Spleen (tissue), 11 donors: ENCODE measurements around the gene ZNF507. TPM values are rescaled to one million over a fixed set of nuclear protein-coding genes. Genes with fewer than 3 reads are reported as not detected.
"Not testable (repeated sequence)": the region's sequence is repeated elsewhere in the genome, so short reads cannot be mapped to it uniquely, and the experiment has no call there.

Source experiments
- DNase-seq: peaks from one replicate; pipeline ENCODE4 v3.0.0-alpha.2; 2020
- H3K27ac ChIP-seq, 8 donors: fragments of 200-600 bp; sonication (generic) in 7 of 8; 1 replicate in 4 of 8; 2 replicates in 4 of 8; pipeline versions ENCODE4 v1.5.0 to v1.8.0; 2016 to 2021; ENCODE audit warnings: inconsistent platforms in 4 of 8, mild to moderate bottlenecking in 4 of 8, moderate library complexity in 1 of 8
- H3K27me3 ChIP-seq, 7 donors: fragments of 200-600 bp; sonication (generic) in 6 of 7; replicated peaks in 1 of 7; 1 replicate in 4 of 7; 2 replicates in 3 of 7; pipeline versions ENCODE4 v1.5.0 to v1.8.0; 2016 to 2021; ENCODE audit warnings: inconsistent platforms in 3 of 7, mild to moderate bottlenecking in 1 of 7
- H3K36me3 ChIP-seq, 6 donors: fragments of 200-600 bp; sonication (generic) in 5 of 6; 1 replicate in 4 of 6; 2 replicates in 2 of 6; pipeline versions ENCODE4 v1.5.0 to v1.8.0; 2016 to 2021; ENCODE audit warnings: inconsistent platforms in 2 of 6
- H3K4me1 ChIP-seq, 6 donors: fragments of 200-600 bp; sonication (generic) in 5 of 6; 1 replicate in 3 of 6; 2 replicates in 3 of 6; pipeline versions ENCODE4 v1.5.0 to v1.8.0; 2016 to 2021; ENCODE audit warnings: inconsistent platforms in 3 of 6
- H3K4me3 ChIP-seq, 8 donors: fragments of 200-600 bp; sonication (generic) in 7 of 8; 1 replicate in 4 of 8; 2 replicates in 4 of 8; pipeline versions ENCODE4 v1.5.0 to v1.8.0; 2016 to 2021; ENCODE audit warnings: inconsistent platforms in 4 of 8, mild to moderate bottlenecking in 4 of 8, moderate library complexity in 2 of 8
- H3K9me3 ChIP-seq, 8 donors: fragments of 200-600 bp; sonication (generic) in 7 of 8; 1 replicate in 4 of 8; 2 replicates in 4 of 8; pipeline versions ENCODE4 v1.5.0 to v1.8.0; 2016 to 2021; ENCODE audit warnings: inconsistent platforms in 4 of 8
- CTCF ChIP-seq, 11 experiments: fragments of 200-600 bp in 7 of 11; fragments of 450-650 bp in 4 of 11; sonication (generic) in 4 of 11; IDR thresholded peaks in 8 of 11; conservative IDR thresholded peaks in 3 of 11; 1 replicate in 7 of 11; 2 replicates in 4 of 11; pipeline versions ENCODE4 v1.4.0 to v1.8.0; 2016 to 2021; ENCODE audit warnings: antibody characterized with exemption in 11 of 11, inconsistent platforms in 4 of 11, mild to moderate bottlenecking in 1 of 11
- POLR2A ChIP-seq, 3 donors: fragments of 450-650 bp; IDR thresholded peaks; one replicate each; pipeline ENCODE4 v1.5.1; 2017; ENCODE audit warnings: antibody characterized with exemption in 3 of 3, mild to moderate bottlenecking in 1 of 3
- POLR2AphosphoS5 ChIP-seq, 3 donors: sonication (generic); formaldehyde crosslinking; IDR thresholded peaks; one replicate each; pipeline ENCODE4 v1.5.1; 2017; ENCODE audit warnings: antibody characterized with exemption in 3 of 3
- whole genome bisulfite sequencing, 5 donors: extraction: QIAGEN DNeasy Blood & Tissue Kit in 3 of 5; methylation state at CpG; one replicate each; pipeline versions ENCODE4 v1.1.5 to v1.1.7; 2013 to 2018; 5-methylcytosine and 5-hydroxymethylcytosine counted together
- intact Hi-C: fragments of 100-400 bp; cut with DNase I; formaldehyde crosslinking; loops from one replicate; pipeline ENCODE4 v1.15.0; 2023; ENCODE audit warnings: low total_unique reads
- polyA plus RNA-seq, 3 donors: library from polyadenylated mRNA; stranded (reverse); fragments of 200-250 nt; gene quantifications; one replicate each; pipeline ENCODE4 v1.2.1, GENCODE V29; 2013
- total RNA-seq, 7 donors: library from RNA; depleted of rRNA in 3 of 7; stranded (reverse); fragments of >200 nt in 3 of 7; fragmentation: NEBNext Ultra II Directional in 4 of 7; extraction: Animal tissue kit (Norgen Biotek cat#: 25700) in 4 of 7; gene quantifications; one replicate each; pipeline versions ENCODE4 v1.1.0 to v1.2.1, GENCODE V29; 2016 to 2021
- donor health status: healthy with polysubstance abuse.
- donor health status: DM: no; HTN: no; CAD: no; lungs with moderate emphysema.
- donor health status: DM: no; HTN: no; CAD: no.
- donor health status: Bipolar disorder and iron deficiency.
- donor health status: healthy.
- donor health status: DM: no; HTN: no; CAD: no.
- donor health status: DM: yes; HTN: yes; CAD: no.

Gene ZNF507
- total and polyA plus RNA-seq, 10 donors = 3.6 to 31.4 (median 23.7) TPM

- 37 to 57% (median 49%) methylated on average over 3 of the region's 3 CpGs for WGBS, 5 donors
These were observed 77.0 kb downstream of the ZNF507 start for GRCh38 chr19:32422435-32422834.

GRCh38 chr19:32423944-32424343 lies 78.5 kb downstream of the ZNF507 start:
- DNase-seq, H3K4me3 ChIP-seq, H3K9me3 ChIP-seq, intact Hi-C loops, H3K27me3 ChIP-seq: not testable (repeated sequence)
- H3K4me1 ChIP-seq = peaks cover 0 to 31% (median 1%) of the 10 kb centered on the region in 6 donors
- peak overlapping the region in 2 of 8 donors; percentile 85 to 88 for H3K27ac ChIP-seq
- H3K36me3 ChIP-seq = peaks cover 0 to 40% (median 2%) of the 10 kb centered on the region in 6 donors
- 92 to 98% (median 98%) methylated on average over 3 of the region's 3 CpGs for WGBS, 5 donors

More at GRCh38 chr19:32422435-32422834, 77.0 kb downstream of the ZNF507 start:
- intact Hi-C loops = no loop called here
- Histone ChIP-seq H3K9me3 (no peaks in the 10 kb centered on the region), H3K27me3 (no peaks in the 10 kb centered on the region), H3K4me1 (peaks cover 0 to 34% (median 1%) of the 10 kb centered on the region in 6 donors), H3K4me3 (peak overlapping the region in 1 of 8 donors; percentile 2), H3K36me3 (peaks cover 0 to 35% (median 2%) of the 10 kb centered on the region in 6 donors), H3K27ac (peak overlapping the region in 7 of 8 donors; percentile 52 to 88 (median 83))
- DNase-seq = no peak
- TF ChIP-seq POLR2A (IDR thresholded peaks at IDR 0.05) = no peak
- no peak for TF ChIP-seq CTCF (IDR thresholded peaks at IDR 0.05 in 8 of 11, conservative IDR thresholded peaks at IDR 0.05 in 3 of 11)
- TF ChIP-seq POLR2AphosphoS5 (IDR thresholded peaks at IDR 0.05) = no peak

GRCh38 chr19:32427536-32427935 lies 82.1 kb downstream of the ZNF507 start:
- TF ChIP-seq CTCF (IDR thresholded peaks at IDR 0.05 in 8 of 11, conservative IDR thresholded peaks at IDR 0.05 in 3 of 11) (no peak), POLR2AphosphoS5 (IDR thresholded peaks at IDR 0.05) (no peak), POLR2A (IDR thresholded peaks at IDR 0.05) (no peak)
- Histone ChIP-seq H3K4me1 (peaks cover 0 to 6% (median 0%) of the 10 kb centered on the region in 6 donors), H3K27me3 (no peaks in the 10 kb centered on the region), H3K4me3 (no peak overlapping the region), H3K36me3 (peaks cover 0 to 37% (median 0%) of the 10 kb centered on the region in 6 donors), H3K27ac (no peak overlapping the region), H3K9me3 (no peaks in the 10 kb centered on the region)
- intact Hi-C loops = no loop called here
- DNase-seq = no peak
- WGBS, 5 donors = 90 to 99% (median 98%) methylated on average over 3 of the region's 3 CpGs

GRCh38 chr19:32436692-32437091 lies 91.3 kb downstream of the ZNF507 start:
- H3K27ac ChIP-seq = no peak overlapping the region
- no peaks in the 10 kb centered on the region for H3K9me3 ChIP-seq
- H3K36me3 ChIP-seq = peaks cover 0 to 91% (median 17%) of the 10 kb centered on the region in 6 donors
- intact Hi-C loops = no loop called here
- H3K27me3 ChIP-seq = no peaks in the 10 kb centered on the region
- DNase-seq = no peak
- TF ChIP-seq CTCF (IDR thresholded peaks at IDR 0.05 in 8 of 11, conservative IDR thresholded peaks at IDR 0.05 in 3 of 11) (no peak), POLR2AphosphoS5 (IDR thresholded peaks at IDR 0.05) (no peak), POLR2A (IDR thresholded peaks at IDR 0.05) (no peak)
- H3K4me1 ChIP-seq = no peaks in the 10 kb centered on the region
- H3K4me3 ChIP-seq = no peak overlapping the region
- 89 to 98% (median 93%) methylated on average over 6 of the region's 6 CpGs for WGBS, 5 donors

GRCh38 chr19:32437096-32437495 lies 91.7 kb downstream of the ZNF507 start:
- Histone ChIP-seq H3K4me3 (no peak overlapping the region), H3K4me1 (no peaks in the 10 kb centered on the region), H3K36me3 (peaks cover 0 to 95% (median 18%) of the 10 kb centered on the region in 6 donors), H3K27ac (no peak overlapping the region), H3K27me3 (no peaks in the 10 kb centered on the region), H3K9me3 (no peaks in the 10 kb centered on the region)
- 89 to 96% (median 93%) methylated on average over 1 of the region's 1 CpG for WGBS, 5 donors
- intact Hi-C loops = no loop called here
- TF ChIP-seq CTCF (IDR thresholded peaks at IDR 0.05 in 8 of 11, conservative IDR thresholded peaks at IDR 0.05 in 3 of 11) (no peak), POLR2AphosphoS5 (IDR thresholded peaks at IDR 0.05) (no peak), POLR2A (IDR thresholded peaks at IDR 0.05) (no peak)
- DNase-seq = no peak
